ENCODE results near the gene RASA3.

The RASA3 gene

GRCh38 chr13:114046431-114046975 is 85.9 kb downstream of the RASA3 start:
- DNase-seq: no peak

- no peak for DNase-seq
Observed at GRCh38 chr13:114045113-114045735, 87.2 kb downstream of the RASA3 start.

- DNase-seq: no peak
Observed at GRCh38 chr13:114044486-114044885, 87.9 kb downstream of the RASA3 start.

GRCh38 chr13:114043421-114044053 is 88.9 kb downstream of the RASA3 start:
- no peak for DNase-seq

- no peak for DNase-seq
Observed at GRCh38 chr13:114042066-114042815, 90.2 kb downstream of the RASA3 start.

- no peak for DNase-seq
Observed at GRCh38 chr13:114041493-114041892, 90.9 kb downstream of the RASA3 start.

GRCh38 chr13:114039471-114040141 is 92.8 kb downstream of the RASA3 start:
- no peak for DNase-seq

GRCh38 chr13:114038900-114039299 is 93.5 kb downstream of the RASA3 start:
- no peak for DNase-seq

- DNase-seq: no peak
Observed at GRCh38 chr13:114038211-114038613, 94.2 kb downstream of the RASA3 start.

GRCh38 chr13:114037674-114038073 is 94.7 kb downstream of the RASA3 start:
- DNase-seq: no peak

GRCh38 chr13:114035583-114036531 is 96.6 kb downstream of the RASA3 start:
- no peak for DNase-seq

GRCh38 chr13:114035186-114035582 is 97.2 kb downstream of the RASA3 start:
- DNase-seq: no peak

- no peak for DNase-seq
Observed at GRCh38 chr13:114034481-114034891, 97.9 kb downstream of the RASA3 start.

GRCh38 chr13:114033541-114034315 is 98.7 kb downstream of the RASA3 start:
- DNase-seq: no peak

GRCh38 chr13:114032126-114032799 is 100.2 kb downstream of the RASA3 start:
- DNase-seq: no peak

- DNase-seq: no peak
Observed at GRCh38 chr13:114031631-114032030, 100.8 kb downstream of the RASA3 start.

GRCh38 chr13:114030666-114031610 is 101.5 kb downstream of the RASA3 start:
- no peak for DNase-seq

GRCh38 chr13:114029866-114030625 is 102.4 kb downstream of the RASA3 start:
- no peak for DNase-seq

GRCh38 chr13:114027826-114028225 is 104.6 kb downstream of the RASA3 start:
- DNase-seq: no peak

Data from NCI-H774 (cell line).